Heart right ventricle (tissue), 16 donors: ENCODE data around the gene KHNYN. TPM values are rescaled to one million over a fixed set of nuclear protein-coding genes. Genes with fewer than 3 reads are reported as not detected.

Experiments used
- ATAC-seq, 8 donors: fragments of 200-7000 bp; cut with Tn5 transposase; one replicate each; pipeline ENCODE4 v1.9.1; 2020; ENCODE audit warnings: mild to moderate bottlenecking in 8 of 8, moderate library complexity in 8 of 8, moderate number of reproducible peaks in 1 of 8
- DNase-seq, 2 donors: peaks; one replicate each; pipeline ENCODE4 v3.0.0-alpha.2; 2020
- H3K27ac ChIP-seq, 10 donors: fragments of 200-600 bp; sonication (generic) in 2 of 10; one replicate each; pipeline versions ENCODE4 v1.5.0 to v1.8.0; 2020 to 2022; ENCODE audit warnings: mild to moderate bottlenecking in 3 of 10
- H3K27me3 ChIP-seq, 7 donors: fragments of 200-600 bp; one replicate each; pipeline ENCODE4 v1.8.0; 2021 to 2022; ENCODE audit warnings: mild to moderate bottlenecking in 2 of 7
- H3K36me3 ChIP-seq, 9 donors: fragments of 200-600 bp; sonication (generic) in 1 of 9; one replicate each; pipeline versions ENCODE4 v1.5.0 to v1.8.0; 2020 to 2022; ENCODE audit warnings: mild to moderate bottlenecking in 2 of 9
- H3K4me1 ChIP-seq, 9 donors: fragments of 200-600 bp; sonication (generic) in 1 of 9; one replicate each; pipeline versions ENCODE4 v1.5.0 to v1.8.0; 2020 to 2022; ENCODE audit warnings: mild to moderate bottlenecking in 4 of 9
- H3K4me3 ChIP-seq, 10 donors: fragments of 200-600 bp; sonication (generic) in 2 of 10; one replicate each; pipeline versions ENCODE4 v1.5.0 to v1.8.0; 2020 to 2022; ENCODE audit warnings: mild to moderate bottlenecking in 7 of 10, moderate library complexity in 2 of 10
- H3K9me3 ChIP-seq, 11 donors: fragments of 200-600 bp in 10 of 11; sonication (generic) in 2 of 11; one replicate each; pipeline versions ENCODE4 v1.5.0 to v1.8.0; 2013 to 2022; ENCODE audit warnings: mild to moderate bottlenecking in 2 of 11, control low read depth in 1 of 11, moderate library complexity in 1 of 11
- CTCF ChIP-seq, 9 donors: fragments of 200-600 bp; sonication (generic) in 2 of 9; IDR thresholded peaks; one replicate each; pipeline versions ENCODE4 v1.5.0 to v1.8.0; 2021 to 2022; ENCODE audit warnings: antibody characterized with exemption in 9 of 9, mild to moderate bottlenecking in 5 of 9, moderate library complexity in 1 of 9
- whole genome bisulfite sequencing, 2 donors: extraction: QIAGEN DNeasy Blood & Tissue Kit; methylation state at CpG; one replicate each; pipeline ENCODE4 v1.1.7; 2013; ENCODE audit warnings: inconsistent platforms in 1 of 2; 5-methylcytosine and 5-hydroxymethylcytosine counted together
- intact Hi-C, 10 donors: fragments of 100-400 bp; cut with DNase I; formaldehyde crosslinking; loops; one replicate each; pipeline versions ENCODE4 v1.11.1 to v1.14.2; 2022
- polyA plus RNA-seq, 2 donors: library from polyadenylated mRNA; stranded (reverse); fragments of 200-250 nt; gene quantifications; one replicate each; pipeline ENCODE4 v1.2.3, GENCODE V29; 2013
- total RNA-seq, 10 donors: library from RNA; stranded (reverse); fragmentation: NEBNext Ultra II Directional in 3 of 10; extraction: Animal tissue kit (Norgen Biotek cat#: 25700) in 3 of 10; gene quantifications; one replicate each; pipeline versions ENCODE4 v1.2.1 to v1.2.4, GENCODE V29; 2021 to 2023
- donor health status: Arrhythmogenic right ventricular cardiomyopathy.
- donor health status: ischemic (EF 13 %, LVEDD 7.1; RV severe dilation, severe dysfunction).
- donor health status: healthy with polysubstance abuse.
- donor health status: DM: no; HTN: yes; CAD: no.
- donor health status: DM: no; HTN: no; CAD: no.
- donor health status: ischemic (EF 25% LVEDD 6.9; RV normal size, moderate dysfunction).
- donor health status: ischemic (EF 25% LVEDD 5.7; RV mildly dilated, moderate dysfunction).
- donor health status: healthy.
- donor health status: DM: yes; HTN: yes; CAD: no.
- donor health status: Ischemic cardiomyopathy.
- donor health status: ischemic (EF 35%, LVEDD 5.7; RV mildly dilated, moderate dysfunction).
- donor health status: nonischemic (EF 11% LVEDD 7.7; RV severe dilation, severe dysfunction).
- donor health status: DM: yes; HTN: yes; CAD: no.
- donor health status: PGD.
- donor health status: ischemic (EF 29% LVEDD 5.4; RV normal size, mild dysfunction).
- donor health status: nonischemic (EF 23%, LVEDD 6.1; RV moderate dilation, normal function).

Gene KHNYN
- total and polyA plus RNA-seq, 12 donors: 14.0 to 30.1 (median 17.9) TPM

- ATAC-seq: no peak
Measured at GRCh38 chr14:24425704-24426103, 4.0 kb upstream of the KHNYN start.

GRCh38 chr14:24426150-24426911 is 3.4 kb upstream of the KHNYN start:
- TF ChIP-seq CTCF (IDR thresholded peaks at IDR 0.05): no peak
- peak overlapping the region in 5 of 10 donors; percentile 34 to 77 (median 63) for H3K27ac ChIP-seq
- ATAC-seq (no peak), DNase-seq (no peak)
- peaks cover 0 to 5% (median 0%) of the 10 kb centered on the region in 9 donors for H3K36me3 ChIP-seq
- intact Hi-C loops: loop anchor here in 1 of 10 donors (5.0 kb wide), 1 partner anchor 94 kb away; no protein-coding TSS in a partner anchor
- peaks cover 3 to 42% (median 29%) of the 10 kb centered on the region in 9 donors for H3K4me1 ChIP-seq
- H3K9me3 ChIP-seq: no peaks in the 10 kb centered on the region
- 88 to 89% methylated on average over 2 of the region's 2 CpGs for WGBS, 2 donors
- no peak overlapping the region for H3K4me3 ChIP-seq
- no peaks in the 10 kb centered on the region for H3K27me3 ChIP-seq

More at GRCh38 chr14:24425704-24426103, 4.0 kb upstream of the KHNYN start:
- Histone ChIP-seq H3K9me3 (no peaks in the 10 kb centered on the region), H3K36me3 (no peaks in the 10 kb centered on the region), H3K4me3 (no peak overlapping the region), H3K4me1 (peaks cover 0 to 36% (median 23%) of the 10 kb centered on the region in 9 donors), H3K27me3 (no peaks in the 10 kb centered on the region), H3K27ac (peak overlapping the region in 8 of 10 donors; percentile 21 to 77 (median 48))
- TF ChIP-seq CTCF (IDR thresholded peaks at IDR 0.05): no peak
- 21 to 32% methylated on average over 3 of the region's 3 CpGs for WGBS, 2 donors
- DNase-seq: no peak
- intact Hi-C loops: loop anchor here in 1 of 10 donors (5.0 kb wide), 1 partner anchor 93 kb away; no protein-coding TSS in a partner anchor

GRCh38 chr14:24426912-24427536 is 2.7 kb upstream of the KHNYN start:
- Histone ChIP-seq H3K27me3 (no peaks in the 10 kb centered on the region), H3K27ac (peak overlapping the region in 1 of 10 donors; percentile 2), H3K36me3 (peaks cover 0 to 12% (median 3%) of the 10 kb centered on the region in 9 donors), H3K9me3 (no peaks in the 10 kb centered on the region), H3K4me3 (no peak overlapping the region), H3K4me1 (peaks cover 10 to 49% (median 36%) of the 10 kb centered on the region in 9 donors)
- no peak for ATAC-seq
- WGBS, 2 donors: 86 to 89% methylated on average over 8 of the region's 8 CpGs
- no peak for TF ChIP-seq CTCF (IDR thresholded peaks at IDR 0.05)
- DNase-seq: no peak
- intact Hi-C loops: loop anchor here in 1 of 10 donors (5.0 kb wide), 1 partner anchor 95 kb away; no protein-coding TSS in a partner anchor
